ENCODE results near the gene KIDINS220. TPM values are rescaled to one million over a fixed set of nuclear protein-coding genes. Genes with fewer than 3 reads are reported as not detected.

Gene KIDINS220
- total RNA-seq, 2 experiments from 2014 or later = 22.7 to 24.4 TPM

DNA sequence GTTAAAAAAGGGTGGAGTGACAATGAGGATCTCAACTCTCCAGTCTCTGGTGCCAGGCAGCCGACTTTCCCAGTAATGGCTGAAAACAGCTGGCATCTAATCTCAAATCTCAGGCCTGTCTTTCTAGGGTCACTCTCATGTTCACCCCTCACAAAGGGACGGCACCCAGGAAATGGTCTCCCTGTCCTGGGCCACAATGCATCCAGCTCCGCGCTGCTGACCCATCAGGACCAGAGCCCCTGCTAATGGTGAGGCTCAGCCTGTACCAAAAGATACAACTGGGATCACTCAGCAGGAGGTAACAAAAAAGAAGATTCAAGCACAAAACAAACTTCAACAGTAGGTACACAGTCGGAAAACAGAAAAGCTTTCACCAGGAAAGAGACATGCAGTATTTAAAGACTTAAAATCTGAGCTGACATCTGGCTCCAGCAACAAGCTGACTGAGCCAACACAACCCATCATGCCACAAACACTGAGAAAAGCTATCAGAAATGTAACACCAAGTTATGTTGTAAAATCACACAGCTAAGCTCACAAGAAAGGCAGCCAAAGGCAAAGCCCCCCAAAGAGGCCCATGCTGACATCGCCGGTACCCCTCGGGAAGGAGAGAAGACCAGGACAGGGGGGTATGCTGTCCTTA, 13.6 kb upstream of the KIDINS220 start:
- H3K27me3 Mint-ChIP-seq = peaks cover 17% of the 10 kb centered on the region
- no peak for DNase-seq
- no peaks in the 10 kb centered on the region for H3K9me3 Mint-ChIP-seq (ENCODE audit: low read depth)
- no peak overlapping the region for H3K4me3 Mint-ChIP-seq
- H3K27ac Mint-ChIP-seq = no peak overlapping the region
- no peaks in the 10 kb centered on the region for H3K36me3 Mint-ChIP-seq (ENCODE audit: low read depth)
- ChIA-PET POLR2A (no interaction called here), CTCF (interaction anchor here (0.7 to 1.1 kb wide), 2 partner anchors 13 to 364 kb away, joined by 3 to 5 read pairs; partner anchors contain the start of gene KIDINS220)
- no peaks in the 10 kb centered on the region for H3K4me1 Mint-ChIP-seq
- intact Hi-C loops (cut with DNase I, micrococcal nuclease) = no loop called here
- ATAC-seq = no peak

DNA sequence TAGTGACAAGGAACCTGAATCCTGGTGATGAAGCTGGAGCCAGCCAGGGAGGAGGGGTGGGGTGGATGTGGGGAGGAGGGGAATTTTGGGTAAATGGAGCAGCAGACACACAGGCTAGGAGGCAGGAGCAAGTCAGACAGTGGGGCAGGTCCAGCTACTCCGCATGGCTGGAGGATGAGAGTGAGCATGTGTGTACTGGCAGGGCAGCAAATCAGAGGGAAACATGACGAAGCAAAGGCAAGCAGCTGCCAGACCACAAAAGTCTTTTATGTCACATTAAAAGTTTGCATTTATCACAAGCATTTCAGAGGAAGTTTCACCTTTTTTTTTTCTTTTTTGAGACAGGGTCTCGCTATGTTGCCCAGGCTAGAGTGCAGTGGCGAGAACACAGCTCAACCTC, 11.9 kb upstream of the KIDINS220 start:
- H3K36me3 Mint-ChIP-seq (ENCODE audit: low read depth) = no peaks in the 10 kb centered on the region
- H3K27me3 Mint-ChIP-seq = peaks cover 23% of the 10 kb centered on the region
- no peak overlapping the region for H3K27ac Mint-ChIP-seq
- ATAC-seq (no peak), DNase-seq (no peak)
- intact Hi-C loops (cut with DNase I, micrococcal nuclease) = no loop called here
- no peaks in the 10 kb centered on the region for H3K4me1 Mint-ChIP-seq
- no peak overlapping the region for H3K4me3 Mint-ChIP-seq
- ChIA-PET CTCF (no interaction called here), POLR2A (no interaction called here)
- H3K9me3 Mint-ChIP-seq (ENCODE audit: low read depth) = no peaks in the 10 kb centered on the region

DNA sequence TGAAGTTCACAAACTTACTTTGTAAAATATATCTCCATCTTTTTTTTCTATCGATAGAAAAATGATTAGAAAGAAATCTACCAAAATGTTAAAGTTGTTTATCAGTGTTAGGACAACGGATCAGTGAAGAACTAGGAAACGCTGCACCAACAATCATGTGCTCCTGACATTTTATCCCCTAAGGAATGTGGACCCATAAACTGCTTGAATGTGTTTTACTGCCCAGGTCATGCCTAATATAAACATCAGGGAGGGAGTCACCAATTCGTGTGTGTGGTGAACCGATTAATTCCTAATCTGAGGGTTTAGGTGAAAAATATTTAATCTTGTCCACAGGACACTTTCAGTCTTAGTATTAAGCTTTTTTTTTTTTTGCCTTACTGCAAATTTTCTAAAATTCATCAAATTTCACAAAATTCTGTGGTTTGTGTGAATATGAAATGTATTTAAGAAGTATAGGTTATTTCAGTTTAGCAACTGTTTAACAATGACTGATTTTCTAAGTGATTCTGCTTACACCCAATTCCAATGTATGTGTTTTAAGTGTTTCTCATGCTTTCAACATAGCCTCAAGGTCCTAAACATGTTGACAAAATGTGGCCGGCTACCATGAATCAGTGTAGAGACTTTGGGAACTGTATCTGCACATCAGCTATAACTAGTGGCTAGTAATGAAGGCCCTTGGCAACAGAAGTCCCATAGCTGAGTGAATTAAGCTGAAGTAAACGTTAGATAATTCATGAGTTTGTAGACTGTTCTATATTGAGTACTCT, 11.1 kb upstream of the KIDINS220 start:
- no peaks in the 10 kb centered on the region for H3K4me1 Mint-ChIP-seq
- no peak for ATAC-seq
- ChIA-PET CTCF (no interaction called here), POLR2A (no interaction called here)
- DNase-seq = no peak
- H3K27me3 Mint-ChIP-seq = peaks cover 23% of the 10 kb centered on the region
- intact Hi-C loops (cut with DNase I, micrococcal nuclease) = no loop called here
- H3K36me3 Mint-ChIP-seq (ENCODE audit: low read depth) = no peaks in the 10 kb centered on the region
- H3K9me3 Mint-ChIP-seq (ENCODE audit: low read depth) = no peaks in the 10 kb centered on the region
- H3K4me3 Mint-ChIP-seq = no peak overlapping the region
- no peak overlapping the region for H3K27ac Mint-ChIP-seq

DNA sequence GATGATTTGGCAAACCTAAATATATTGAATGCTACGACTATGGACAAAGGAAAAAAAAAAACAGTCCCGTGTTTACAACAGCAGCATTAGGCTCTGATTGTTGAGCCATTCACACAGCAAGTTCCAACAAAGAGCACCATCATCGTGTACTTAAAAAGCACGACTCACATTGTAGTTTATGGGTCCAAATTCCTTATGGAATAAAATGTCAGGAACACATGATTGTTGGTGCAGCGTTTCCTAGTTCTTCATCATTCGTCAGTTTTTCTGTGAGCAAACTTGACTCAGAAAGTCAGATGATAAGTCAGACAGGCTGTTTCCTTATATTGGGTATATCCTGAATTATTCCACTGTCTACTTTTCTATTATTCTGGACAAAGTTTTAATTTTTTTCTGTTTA, 10.0 kb upstream of the KIDINS220 start:
- H3K4me3 Mint-ChIP-seq = no peak overlapping the region
- POLR2A ChIA-PET = no interaction called here
- no peak overlapping the region for H3K27ac Mint-ChIP-seq
- CTCF ChIA-PET = no interaction called here
- DNase-seq = no peak
- H3K27me3 Mint-ChIP-seq = peaks cover 23% of the 10 kb centered on the region
- H3K36me3 Mint-ChIP-seq (ENCODE audit: low read depth) = no peaks in the 10 kb centered on the region
- H3K9me3 Mint-ChIP-seq (ENCODE audit: low read depth) = no peaks in the 10 kb centered on the region
- H3K4me1 Mint-ChIP-seq = no peaks in the 10 kb centered on the region
- no peak for ATAC-seq
- intact Hi-C loops (cut with DNase I, micrococcal nuclease) = no loop called here

DNA sequence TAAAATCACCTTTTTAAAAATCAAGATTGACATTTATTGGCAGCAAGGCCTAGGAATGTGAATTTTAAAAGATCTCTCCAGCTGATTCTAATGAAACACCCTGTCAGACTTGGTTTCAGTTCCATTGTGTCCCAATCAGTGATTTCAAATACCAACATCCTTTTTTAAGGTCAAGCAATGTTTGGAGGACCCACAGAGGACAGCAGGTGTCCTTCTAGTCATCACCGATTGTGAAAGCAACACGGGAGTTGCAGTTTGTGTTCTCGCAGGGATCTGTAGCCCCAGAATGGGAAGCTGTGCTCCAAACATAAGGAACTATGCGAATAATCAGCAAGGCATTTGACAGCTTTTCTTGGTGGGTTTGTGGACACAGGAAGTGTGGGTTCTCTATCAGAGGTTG, 4.5 kb upstream of the KIDINS220 start:
- H3K9me3 Mint-ChIP-seq (ENCODE audit: low read depth) = no peaks in the 10 kb centered on the region
- H3K36me3 Mint-ChIP-seq (ENCODE audit: low read depth) = peaks cover 2% of the 10 kb centered on the region
- peaks cover 5% of the 10 kb centered on the region for H3K4me1 Mint-ChIP-seq
- H3K4me3 Mint-ChIP-seq = no peak overlapping the region
- ATAC-seq (no peak), DNase-seq (no peak)
- peaks cover 15% of the 10 kb centered on the region for H3K27me3 Mint-ChIP-seq
- POLR2A ChIA-PET = no interaction called here
- CTCF ChIA-PET = no interaction called here
- no peak overlapping the region for H3K27ac Mint-ChIP-seq
- intact Hi-C loops (cut with DNase I, micrococcal nuclease) = no loop called here

DNA sequence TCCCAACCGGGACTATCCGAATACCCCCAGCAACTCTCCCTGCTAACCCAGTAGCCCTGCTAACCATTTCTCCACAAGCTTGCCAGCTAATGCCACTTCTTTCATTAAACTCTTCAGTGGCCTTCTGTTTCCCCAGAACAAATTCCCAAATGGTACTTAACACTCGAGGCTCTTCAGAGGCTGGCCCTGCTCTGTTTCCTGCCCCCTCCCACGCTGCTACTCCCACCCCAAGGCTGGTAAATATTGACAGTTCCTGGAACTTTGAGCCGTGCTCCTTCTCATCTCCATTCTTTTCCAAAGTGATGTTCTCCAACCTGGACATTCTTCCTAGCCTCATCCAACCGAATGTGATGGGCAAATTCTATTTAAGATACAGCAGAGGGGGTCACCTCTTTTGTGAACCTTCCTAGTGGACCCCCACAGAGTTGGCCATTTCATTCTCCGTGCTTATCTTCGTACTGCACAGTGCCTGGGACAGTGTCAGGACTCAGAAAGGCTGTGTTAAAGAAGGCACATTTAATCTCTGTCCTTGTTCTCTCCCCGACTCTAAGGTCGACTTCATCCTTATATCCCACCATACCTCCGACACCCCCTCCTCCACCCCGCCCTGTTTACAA, 3.2 kb upstream of the KIDINS220 start:
- DNase-seq (no peak), ATAC-seq (no peak)
- Mint-ChIP-seq H3K27me3 (peaks cover 6% of the 10 kb centered on the region), H3K4me3 (no peak overlapping the region), H3K4me1 (peaks cover 15% of the 10 kb centered on the region), H3K27ac (no peak overlapping the region), H3K36me3 (ENCODE audit: low read depth) (peaks cover 2% of the 10 kb centered on the region), H3K9me3 (ENCODE audit: low read depth) (no peaks in the 10 kb centered on the region)
- intact Hi-C loops (cut with DNase I, micrococcal nuclease) = no loop called here
- POLR2A ChIA-PET = no interaction called here
- CTCF ChIA-PET = interaction anchor here (0.6 kb wide), 1 partner anchor 1990 kb away, joined by 4 read pairs; no protein-coding TSS in a partner anchor

DNA sequence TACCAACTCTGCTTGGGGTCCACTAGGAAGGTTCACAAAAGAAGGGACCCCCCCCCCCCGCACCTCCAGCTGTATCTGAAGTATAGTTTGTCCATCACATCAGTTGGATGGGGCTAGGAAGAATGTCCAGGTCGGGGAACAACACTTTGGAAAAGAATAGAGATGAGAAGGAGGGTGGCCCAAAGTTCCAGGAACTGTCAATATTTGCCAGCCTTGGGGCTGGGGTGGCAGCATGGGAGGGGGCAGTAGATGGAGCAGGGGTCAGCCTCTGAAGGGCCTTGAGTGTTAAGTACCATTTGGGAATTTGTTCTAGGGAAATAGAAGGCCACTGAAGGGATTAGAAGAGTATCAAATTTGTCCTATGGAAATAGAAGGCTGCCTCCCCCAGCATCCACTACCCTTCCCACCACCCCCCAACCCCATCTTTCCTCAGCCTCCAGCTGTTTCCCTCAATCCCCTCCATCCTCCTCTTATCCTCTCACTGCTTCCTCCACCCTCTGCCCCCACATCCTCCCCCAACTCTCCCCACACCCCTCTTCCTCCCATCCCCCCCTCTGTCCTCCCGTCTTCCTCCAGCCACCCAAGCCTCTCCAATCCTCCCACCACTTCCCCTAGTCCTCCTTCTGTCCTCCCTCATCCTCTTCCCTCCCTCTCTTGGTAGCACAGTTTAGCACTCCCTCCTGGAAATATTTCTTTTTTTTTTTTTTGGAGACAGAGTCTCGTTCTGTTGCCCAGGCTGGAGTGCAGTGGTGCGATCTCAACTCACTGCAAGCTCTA, 2.0 kb upstream of the KIDINS220 start:
- Mint-ChIP-seq H3K36me3 (ENCODE audit: low read depth) (peaks cover 3% of the 10 kb centered on the region), H3K27ac (no peak overlapping the region), H3K27me3 (no peaks in the 10 kb centered on the region), H3K4me3 (no peak overlapping the region), H3K4me1 (peaks cover 26% of the 10 kb centered on the region), H3K9me3 (ENCODE audit: low read depth) (no peaks in the 10 kb centered on the region)
- ChIA-PET CTCF (no interaction called here), POLR2A (no interaction called here)
- intact Hi-C loops (cut with DNase I, micrococcal nuclease) = loop anchor here in 1 of 2 experiments (5.0 to 10.0 kb wide), 3 partner anchors 718 to 1465 kb away; partner anchors contain the start of genes ADAM17, HPCAL1 and YWHAQ
- DNase-seq (no peak), ATAC-seq (no peak)

DNA sequence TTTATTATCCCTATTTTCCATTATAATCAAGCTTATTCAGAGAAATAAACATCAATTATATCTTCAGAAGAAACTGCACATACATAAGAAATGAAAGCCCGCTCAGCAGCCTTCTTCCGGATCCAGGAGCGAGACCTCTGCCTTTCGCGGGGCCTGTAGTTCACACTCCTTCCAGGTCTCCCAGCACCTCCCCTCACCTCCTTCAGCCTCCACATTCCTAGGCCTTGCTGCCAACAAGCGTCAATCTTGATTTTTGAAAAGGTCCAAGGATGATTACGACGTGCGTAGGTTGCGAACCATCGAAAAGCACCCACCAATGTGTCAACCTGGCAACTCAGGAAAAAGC, 355 bp upstream of the KIDINS220 start:
- POLR2A ChIA-PET = no interaction called here
- DNase-seq (no peak), ATAC-seq (no peak)
- Mint-ChIP-seq H3K36me3 (ENCODE audit: low read depth) (peaks cover 3% of the 10 kb centered on the region), H3K27me3 (no peaks in the 10 kb centered on the region), H3K4me1 (peaks cover 35% of the 10 kb centered on the region), H3K4me3 (peak overlapping the region; percentile 99), H3K27ac (peak overlapping the region; percentile 69), H3K9me3 (ENCODE audit: low read depth) (no peaks in the 10 kb centered on the region)
- intact Hi-C loops (cut with DNase I, micrococcal nuclease) = loop anchor here in 1 of 2 experiments (1.0 to 10.0 kb wide), 7 partner anchors 33 to 1467 kb away; partner anchors contain the start of genes ADAM17, CPSF3, HPCAL1 and ITGB1BP1
- CTCF ChIA-PET = interaction anchor here (1.3 kb wide), 1 partner anchor 13 kb away, joined by 3 read pairs; no protein-coding TSS in a partner anchor

DNA sequence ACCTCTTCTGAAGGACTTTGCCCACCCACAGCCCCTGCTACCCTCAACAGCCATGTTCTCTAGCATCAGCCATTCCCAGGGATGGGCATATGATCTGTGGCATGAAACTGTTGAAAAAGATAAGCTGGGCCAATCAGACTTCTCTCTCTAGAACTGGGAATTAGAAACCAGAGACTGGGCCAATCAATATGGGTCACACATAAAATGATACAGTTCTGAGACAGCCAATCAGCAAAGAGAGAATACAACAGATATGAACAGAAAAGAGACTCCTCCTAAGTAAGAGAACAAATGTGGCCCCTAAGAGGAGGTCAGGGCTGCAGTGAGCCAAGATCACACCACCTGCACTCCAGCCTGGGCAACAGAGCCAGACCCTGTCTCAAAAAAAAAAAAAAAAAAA, 2.1 kb downstream of the KIDINS220 start:
- ATAC-seq (no peak), DNase-seq (no peak)
- Mint-ChIP-seq H3K4me3 (no peak overlapping the region), H3K4me1 (peaks cover 56% of the 10 kb centered on the region), H3K9me3 (ENCODE audit: low read depth) (no peaks in the 10 kb centered on the region), H3K27ac (no peak overlapping the region), H3K27me3 (no peaks in the 10 kb centered on the region), H3K36me3 (ENCODE audit: low read depth) (peaks cover 3% of the 10 kb centered on the region)
- intact Hi-C loops (cut with DNase I, micrococcal nuclease) = loop anchor here in 1 of 2 experiments (5.0 to 10.0 kb wide), 3 partner anchors 722 to 1470 kb away; partner anchors contain the start of genes ADAM17, HPCAL1 and YWHAQ
- POLR2A ChIA-PET = no interaction called here
- CTCF ChIA-PET = interaction anchor here (0.6 kb wide), 1 partner anchor 153 kb away, joined by 3 read pairs; the partner anchor contains the start of gene ID2

DNA sequence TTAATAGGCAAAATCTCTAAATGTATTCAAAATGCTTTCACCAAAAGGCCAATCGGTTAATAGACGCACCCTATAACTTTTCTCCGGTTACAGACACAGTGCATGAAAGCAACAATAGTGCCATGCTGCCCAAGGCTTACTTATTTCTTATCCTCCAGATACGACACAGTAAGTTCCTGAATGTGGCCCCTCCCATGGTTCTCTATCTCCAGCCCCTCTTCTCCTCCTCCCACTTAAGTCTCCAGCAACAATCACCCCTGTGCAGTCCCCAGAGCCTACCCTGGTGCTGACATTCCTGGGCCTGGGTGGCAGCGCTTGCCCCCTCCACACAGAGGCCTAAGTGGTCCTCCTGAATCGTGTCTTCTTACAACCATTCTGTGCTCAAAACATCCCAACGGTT, 3.6 kb downstream of the KIDINS220 start:
- CTCF ChIA-PET = interaction anchor here (0.6 kb wide), 2 partner anchors 265 to 880 kb away, joined by 3 to 4 read pairs; no protein-coding TSS in a partner anchor
- Mint-ChIP-seq H3K27me3 (no peaks in the 10 kb centered on the region), H3K36me3 (ENCODE audit: low read depth) (peaks cover 3% of the 10 kb centered on the region), H3K27ac (peak overlapping the region; percentile 14), H3K4me3 (no peak overlapping the region), H3K4me1 (peaks cover 64% of the 10 kb centered on the region), H3K9me3 (ENCODE audit: low read depth) (no peaks in the 10 kb centered on the region)
- POLR2A ChIA-PET = interaction anchor here (0.7 kb wide), 1 partner anchor 18 kb away, joined by 3 read pairs; no protein-coding TSS in a partner anchor
- no peak for ATAC-seq
- intact Hi-C loops (cut with DNase I, micrococcal nuclease) = loop anchor here in 1 of 2 experiments (10.0 kb wide), 1 partner anchor 1471 kb away; the partner anchor contains the start of gene HPCAL1
- DNase-seq = no peak

DNA sequence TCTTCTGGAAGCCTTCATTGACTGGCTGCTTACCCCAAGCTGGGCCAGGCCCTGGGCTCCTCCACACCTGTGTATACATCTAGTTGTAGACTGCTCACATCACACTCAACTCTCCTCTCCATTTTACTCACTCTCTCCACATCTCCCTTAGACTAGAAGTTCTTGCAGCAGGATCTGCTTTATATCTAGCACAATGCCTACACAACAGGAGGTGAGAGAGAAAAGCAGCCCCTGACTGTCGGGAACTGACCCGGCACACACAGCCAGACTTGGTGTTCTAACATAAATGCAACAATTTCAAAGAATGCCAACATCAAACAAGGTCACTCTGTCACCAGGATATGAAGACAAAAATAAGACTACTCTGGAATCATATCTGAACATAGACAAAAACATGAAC, 5.9 kb downstream of the KIDINS220 start:
- Mint-ChIP-seq H3K9me3 (ENCODE audit: low read depth) (no peaks in the 10 kb centered on the region), H3K27me3 (no peaks in the 10 kb centered on the region), H3K4me1 (peaks cover 64% of the 10 kb centered on the region), H3K36me3 (ENCODE audit: low read depth) (peaks cover 4% of the 10 kb centered on the region), H3K27ac (no peak overlapping the region), H3K4me3 (no peak overlapping the region)
- ATAC-seq (peak; percentile 23), DNase-seq (no peak)
- intact Hi-C loops (cut with DNase I, micrococcal nuclease) = loop anchor here in 1 of 2 experiments (10.0 kb wide), 1 partner anchor 1473 kb away; the partner anchor contains the start of gene HPCAL1
- ChIA-PET CTCF (no interaction called here), POLR2A (no interaction called here)

Measured in activated CD4-positive, alpha-beta T cell treated with anti-CD3 and anti-CD28 coated beads for 36 hours (primary cell).